ENCODE results near the gene HSCB. TPM values are rescaled to one million over a fixed set of nuclear protein-coding genes. Genes with fewer than 3 reads are reported as not detected.

The HSCB gene
- 26.0 and 28.9 TPM in 2 replicates for total RNA-seq

DNA sequence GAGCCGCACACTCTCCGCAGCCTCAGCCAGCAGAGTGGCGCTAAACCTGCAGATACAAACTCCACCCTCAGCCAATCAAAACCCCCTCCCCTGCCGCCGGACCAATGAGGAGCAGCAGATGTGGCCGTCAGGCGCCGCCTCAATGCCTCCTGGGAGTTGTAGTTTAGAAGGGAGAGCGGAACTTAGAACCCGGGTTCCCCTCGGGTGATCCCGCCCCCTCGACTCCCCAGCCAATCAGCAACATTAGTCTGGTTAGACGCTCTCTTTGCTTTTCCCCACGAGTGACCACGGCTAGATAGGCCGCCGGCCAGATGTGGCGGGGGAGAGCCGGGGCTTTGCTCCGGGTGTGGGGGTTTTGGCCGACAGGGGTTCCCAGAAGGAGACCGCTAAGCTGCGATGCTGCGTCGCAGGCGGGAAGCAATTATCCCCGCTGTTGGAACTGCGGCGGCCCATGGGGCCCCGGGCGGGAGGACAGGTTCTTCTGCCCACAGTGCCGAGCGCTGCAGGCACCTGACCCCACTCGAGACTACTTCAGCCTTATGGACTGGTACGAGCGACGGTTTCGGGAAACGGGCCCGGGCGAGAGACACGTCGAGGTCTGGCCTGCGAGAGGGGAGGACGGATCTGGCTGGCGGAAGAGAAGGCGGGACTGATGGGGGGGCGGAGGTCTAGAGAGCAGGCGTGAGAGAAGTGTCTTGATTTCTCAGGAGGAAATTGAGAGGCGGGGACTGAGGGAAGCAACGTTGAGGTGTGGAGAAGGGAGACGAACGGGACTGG, at the start of gene HSCB, which contains the start of gene CHEK2:
Gene HSCB, plus strand, starts transcription at position 255 of the 777 bp plus-strand sequence. Its CDS starts 57 bp downstream, at position 312.
Gene CHEK2, minus strand, starts transcription at position 36 of the 777 bp plus-strand sequence. CDS start 7,099 bp downstream, outside the sequence.

DNA sequence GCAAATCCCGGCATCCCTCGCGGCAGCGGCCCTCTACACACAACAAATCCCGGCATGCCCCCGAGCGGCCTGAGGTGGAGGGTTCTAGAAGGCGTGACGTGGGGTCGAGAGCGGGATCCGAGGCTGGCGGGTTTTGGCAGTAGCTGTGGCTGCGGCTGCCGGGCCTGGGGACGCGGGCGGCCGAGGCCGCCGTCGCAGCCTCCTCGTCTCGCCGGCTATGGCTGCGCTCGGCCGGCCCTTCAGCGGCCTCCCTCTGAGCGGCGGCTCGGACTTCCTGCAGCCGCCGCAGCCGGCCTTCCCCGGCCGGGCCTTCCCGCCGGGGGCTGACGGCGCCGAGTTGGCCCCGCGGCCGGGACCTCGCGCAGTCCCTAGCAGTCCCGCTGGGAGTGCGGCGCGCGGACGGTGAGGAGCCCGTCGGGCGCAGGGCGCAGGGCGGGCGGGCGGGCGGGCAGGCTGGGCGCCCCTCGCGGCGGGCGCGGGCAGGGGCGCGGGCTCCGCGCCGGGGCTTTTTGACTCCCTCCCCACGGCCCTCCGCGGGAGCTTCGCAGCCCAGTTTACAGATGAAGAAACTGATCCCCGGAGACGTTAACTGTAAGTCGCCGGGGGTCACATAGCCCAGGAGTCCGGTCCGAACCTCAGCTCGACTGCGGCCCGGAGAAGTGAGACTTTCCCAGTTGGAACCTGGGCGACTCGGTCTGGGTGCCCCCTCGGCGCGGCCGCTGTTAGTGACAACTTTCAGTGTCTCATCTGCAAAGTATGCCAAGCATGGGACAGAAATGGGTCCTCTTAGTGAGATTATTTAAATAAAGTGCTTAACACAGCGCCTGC, 31.0 kb downstream of the HSCB start, which contains the start of gene CCDC117:
Gene CCDC117, plus strand, starts transcription at position 63 of the 828 bp plus-strand sequence. Its CDS starts 155 bp downstream, at position 218.

GRCh38 chr22:28800308-28801041, 58.6 kb downstream of the HSCB start, which contains the start of gene XBP1:
Gene XBP1 (minus strand): TSS chr22:28800569.

Other genes starting within 250 kb of the HSCB start
- gene TTC28, start 62.2 kb upstream of the HSCB start, total RNA-seq = 56.3 TPM in 2 replicates
- 33.7 and 46.5 TPM in 2 replicates for gene CHEK2, start 219 bp upstream of the HSCB start, total RNA-seq
- gene CCDC117, start 30.7 kb downstream of the HSCB start, total RNA-seq = 31.8 and 40.2 TPM in 2 replicates
- gene XBP1, start 58.5 kb downstream of the HSCB start, total RNA-seq = 206 and 235 TPM in 2 replicates
- gene ZNRF3, start 141.5 kb downstream of the HSCB start, total RNA-seq = 4.2 and 4.9 TPM in 2 replicates